Tibial nerve (tissue), 4 donors: ENCODE data around the gene MED7. TPM values are rescaled to one million over a fixed set of nuclear protein-coding genes. Genes with fewer than 3 reads are reported as not detected.

Experiments used
- DNase-seq, 2 donors: peaks; one replicate each; pipeline ENCODE4 v3.0.0-alpha.2; 2019; ENCODE audit warnings: low spot score in 2 of 2
- H3K27ac ChIP-seq, 4 donors: fragments of 200-600 bp; sonication (generic) in 3 of 4; one replicate each; pipeline ENCODE4 v1.5.1; 2017 to 2019; ENCODE audit warnings: mild to moderate bottlenecking in 1 of 4
- H3K27me3 ChIP-seq, 2 donors: fragments of 200-600 bp; sonication (generic) in 1 of 2; one replicate each; pipeline versions ENCODE4 v1.5.1 to v1.6.0; 2017 to 2019
- H3K36me3 ChIP-seq, 3 donors: fragments of 200-600 bp; sonication (generic); one replicate each; pipeline ENCODE4 v1.5.1; 2018 to 2019
- H3K4me1 ChIP-seq, 4 donors: fragments of 200-600 bp; sonication (generic) in 3 of 4; one replicate each; pipeline ENCODE4 v1.5.1; 2017 to 2019
- H3K4me3 ChIP-seq, 4 donors: fragments of 200-600 bp; sonication (generic) in 3 of 4; one replicate each; pipeline ENCODE4 v1.5.1; 2017 to 2019; ENCODE audit warnings: mild to moderate bottlenecking in 1 of 4, moderate library complexity in 1 of 4
- H3K9me3 ChIP-seq, 4 donors: fragments of 200-600 bp; sonication (generic) in 3 of 4; one replicate each; pipeline ENCODE4 v1.5.1; 2017 to 2019
- CTCF ChIP-seq, 5 experiments: fragments of 200-600 bp in 3 of 5; fragments of 450-650 bp in 2 of 5; sonication (generic) in 3 of 5; IDR thresholded peaks; one replicate each; pipeline ENCODE4 v1.5.1; 2016 to 2019; ENCODE audit warnings: antibody characterized with exemption in 5 of 5, mild to moderate bottlenecking in 3 of 5, moderate library complexity in 2 of 5
- EP300 ChIP-seq, 2 donors: sonication (generic); formaldehyde crosslinking; IDR thresholded peaks; one replicate each; pipeline ENCODE4 v1.6.1; 2017; ENCODE audit warnings: antibody characterized with exemption in 2 of 2, mild to moderate bottlenecking in 1 of 2
- POLR2A ChIP-seq, 2 donors: fragments of 450-650 bp; IDR thresholded peaks; one replicate each; pipeline ENCODE4 v1.6.1; 2017; ENCODE audit warnings: antibody characterized with exemption in 2 of 2, mild to moderate bottlenecking in 2 of 2, moderate library complexity in 2 of 2
- WGBS, 2 donors: methylation state at CpG; one replicate each; pipeline ENCODE4 v1.1.5; 2018; 5-methylcytosine and 5-hydroxymethylcytosine counted together
- total RNA-seq, 4 donors: library from RNA; depleted of rRNA; stranded (reverse); fragments of >200 nt; gene quantifications; one replicate each; pipeline ENCODE4 v1.1.0, GENCODE V29; 2016

MED7 gene
- 10 to 100 TPM in 3 of 4 donors, 1 to 10 TPM in 1; 5.9 to 15.7 (median 12.3) TPM for total RNA-seq

- peak within 1 kb of the TSS; percentile 84 to 95 (median 89) for H3K27ac ChIP-seq
- peak; percentile 77 to 93 for DNase-seq
- no peaks in the 10 kb centered on the region for H3K27me3 ChIP-seq
- 1 to 2% methylated on average over 43 to 48 of the region's 48 CpGs for WGBS, 2 donors
- H3K36me3 ChIP-seq = peaks cover 0 to 28% (median 0%) of the 10 kb centered on the region in 3 donors
- peak within 1 kb of the TSS; percentile 62 to 96 (median 73) for H3K4me3 ChIP-seq
- TF ChIP-seq POLR2A (IDR thresholded peaks at IDR 0.05) (peak; percentile 58 to 81), CTCF (IDR thresholded peaks at IDR 0.05) (no peak), EP300 (IDR thresholded peaks at IDR 0.05) (peak in 1 of 2 donors; percentile 95)
- peaks cover 0 to 20% (median 9%) of the 10 kb centered on the region in 4 donors for H3K4me1 ChIP-seq
- peaks cover 0 to 5% (median 0%) of the 10 kb centered on the region in 4 donors for H3K9me3 ChIP-seq
Observed at GRCh38 chr5:157142317-157143126, at the start of gene MED7. Gene MED7 (minus strand): TSS chr5:157142865. CDS start chr5:157139431, 3,434 bp downstream.

- TF ChIP-seq EP300 (IDR thresholded peaks at IDR 0.05) (no peak), CTCF (IDR thresholded peaks at IDR 0.05) (no peak), POLR2A (IDR thresholded peaks at IDR 0.05) (no peak)
- Histone ChIP-seq H3K27me3 (no peaks in the 10 kb centered on the region), H3K27ac (no peak overlapping the region), H3K36me3 (no peaks in the 10 kb centered on the region), H3K9me3 (peaks cover 0 to 5% (median 0%) of the 10 kb centered on the region in 4 donors), H3K4me3 (no peak overlapping the region), H3K4me1 (no peaks in the 10 kb centered on the region)
- 87% methylated on average over 7 of the region's 7 CpGs for WGBS, 2 donors
- no peak for DNase-seq
Observed at GRCh38 chr5:157189223-157189622, 46.6 kb upstream of the MED7 start.

GRCh38 chr5:157188270-157188669 lies 45.6 kb upstream of the MED7 start:
- TF ChIP-seq POLR2A (IDR thresholded peaks at IDR 0.05) = no peak
- TF ChIP-seq EP300 (IDR thresholded peaks at IDR 0.05) = no peak
- no peak for TF ChIP-seq CTCF (IDR thresholded peaks at IDR 0.05)
- no peak overlapping the region for H3K4me3 ChIP-seq
- H3K27me3 ChIP-seq = no peaks in the 10 kb centered on the region
- no peaks in the 10 kb centered on the region for H3K4me1 ChIP-seq
- no peak overlapping the region for H3K27ac ChIP-seq
- DNase-seq = no peak
- H3K36me3 ChIP-seq = no peaks in the 10 kb centered on the region
- H3K9me3 ChIP-seq = peaks cover 0 to 5% (median 0%) of the 10 kb centered on the region in 4 donors

GRCh38 chr5:157187046-157187754 lies 44.5 kb upstream of the MED7 start:
- Histone ChIP-seq H3K27ac (no peak overlapping the region), H3K4me3 (no peak overlapping the region), H3K4me1 (no peaks in the 10 kb centered on the region), H3K9me3 (no peaks in the 10 kb centered on the region), H3K36me3 (no peaks in the 10 kb centered on the region), H3K27me3 (no peaks in the 10 kb centered on the region)
- no peak for DNase-seq
- TF ChIP-seq CTCF (IDR thresholded peaks at IDR 0.05) (no peak), POLR2A (IDR thresholded peaks at IDR 0.05) (no peak), EP300 (IDR thresholded peaks at IDR 0.05) (no peak)
- 57 to 64% methylated on average over 5 of the region's 5 CpGs for WGBS, 2 donors
